Activated CD8-positive, alpha-beta memory T cell treated with anti-CD3 and anti-CD28 coated beads, Interleukin-2, amount 50 U/mL, for 48 hours (primary cell): Measurements from ENCODE around the gene PTPRU.
"Not testable (repeated sequence)": the region's sequence is repeated elsewhere in the genome, so short reads cannot be mapped to it uniquely, and the experiment has no call there.

Experiments
- DNase-seq: peaks from one replicate; pipeline ENCODE4 v3.0.0-alpha.2; 2020

Gene PTPRU

GRCh38 chr1:29297450-29297849, 61.1 kb downstream of the PTPRU start:
- DNase-seq = no peak

DNA sequence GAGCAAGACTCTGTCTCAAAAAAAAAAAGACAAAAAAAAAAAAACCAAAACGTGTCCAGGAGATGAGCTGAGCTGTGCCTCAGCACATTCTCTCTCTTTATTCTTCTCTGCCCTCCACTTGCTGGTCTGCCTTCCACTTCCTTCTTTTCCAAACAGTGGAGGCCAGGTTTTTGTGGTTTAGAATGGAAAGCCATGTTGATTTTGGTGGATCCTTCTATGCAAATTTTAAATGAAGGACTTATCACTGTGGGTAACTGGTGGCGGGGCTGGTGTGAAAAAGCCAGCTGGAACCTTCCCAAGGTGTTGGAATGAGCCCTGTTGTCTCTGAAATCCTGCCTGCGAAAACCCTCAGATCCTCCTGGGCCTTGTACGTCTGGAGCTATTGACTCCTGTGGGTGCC, 61.9 kb downstream of the PTPRU start:
- no peak for DNase-seq

- DNase-seq = no peak
Observed at GRCh38 chr1:29299446-29299845, 63.1 kb downstream of the PTPRU start.

GRCh38 chr1:29301732-29302131, 65.4 kb downstream of the PTPRU start:
- DNase-seq = not testable (repeated sequence)

GRCh38 chr1:29303201-29304024, 67.1 kb downstream of the PTPRU start:
- no peak for DNase-seq

DNA sequence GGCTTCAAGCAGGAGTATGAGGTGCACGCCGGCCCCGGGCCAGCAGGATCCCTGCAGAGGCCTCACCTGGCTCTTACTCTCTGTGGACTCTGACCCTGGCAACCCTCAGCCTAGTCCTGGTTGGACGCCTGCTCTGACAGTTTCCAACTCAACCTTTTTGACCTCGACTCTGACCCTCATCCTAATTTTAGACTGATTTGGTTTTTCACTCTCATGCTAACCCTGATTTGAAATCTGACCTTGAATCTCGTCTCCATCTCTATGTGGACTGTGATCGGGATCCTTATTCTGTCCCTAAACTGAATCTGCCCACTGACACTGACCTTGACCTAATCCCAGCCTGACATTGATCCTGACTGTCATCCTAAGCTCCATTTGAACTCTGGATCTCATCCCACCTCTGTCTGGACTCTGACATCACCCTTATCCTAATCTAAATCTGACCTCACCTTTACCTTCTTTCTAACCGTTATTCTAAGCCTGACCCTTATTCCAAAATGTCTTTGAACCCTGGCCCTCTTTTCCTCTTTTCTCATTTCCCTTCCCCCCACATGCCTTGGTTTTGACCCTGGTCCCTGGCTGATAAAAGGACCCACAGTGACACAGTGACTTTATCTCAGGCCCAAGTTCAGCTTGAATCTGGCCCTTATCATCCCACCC, 67.8 kb downstream of the PTPRU start:
- DNase-seq = no peak

- DNase-seq = no peak
Observed at GRCh38 chr1:29305943-29306342, 69.6 kb downstream of the PTPRU start.

DNA sequence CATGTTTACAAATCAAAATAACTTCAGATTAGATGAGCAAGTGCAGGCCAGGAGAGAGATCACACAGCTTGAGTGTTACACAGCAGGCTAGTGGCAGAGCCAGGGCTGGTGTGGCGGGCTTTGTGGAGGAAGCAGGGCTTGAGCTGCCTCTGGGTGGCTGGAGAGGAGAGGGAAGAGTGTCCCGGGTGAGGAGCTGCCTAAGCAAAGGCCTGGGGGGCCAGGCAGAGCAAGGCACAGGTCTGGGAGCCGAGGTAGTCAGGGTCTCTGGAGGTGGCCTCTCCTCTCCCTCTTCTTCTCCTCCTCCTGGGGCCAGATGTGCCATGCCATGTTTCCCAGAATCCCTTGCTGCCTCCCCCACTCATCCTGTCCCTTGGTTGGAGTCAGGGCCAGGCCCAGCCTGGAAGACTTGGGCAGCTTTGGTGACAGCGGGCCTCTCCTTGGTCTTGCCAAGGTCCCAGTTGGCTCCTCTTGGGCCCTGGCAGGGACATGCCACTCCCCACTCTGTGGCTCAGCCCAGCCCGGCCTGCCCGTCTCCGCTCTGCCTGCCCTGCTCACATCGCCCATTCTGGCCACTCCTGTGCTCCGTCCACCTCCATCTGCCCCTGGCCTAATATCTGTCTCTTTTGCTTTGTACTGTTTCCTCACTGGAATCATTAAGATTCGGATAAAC, 70.3 kb downstream of the PTPRU start:
- no peak for DNase-seq

DNA sequence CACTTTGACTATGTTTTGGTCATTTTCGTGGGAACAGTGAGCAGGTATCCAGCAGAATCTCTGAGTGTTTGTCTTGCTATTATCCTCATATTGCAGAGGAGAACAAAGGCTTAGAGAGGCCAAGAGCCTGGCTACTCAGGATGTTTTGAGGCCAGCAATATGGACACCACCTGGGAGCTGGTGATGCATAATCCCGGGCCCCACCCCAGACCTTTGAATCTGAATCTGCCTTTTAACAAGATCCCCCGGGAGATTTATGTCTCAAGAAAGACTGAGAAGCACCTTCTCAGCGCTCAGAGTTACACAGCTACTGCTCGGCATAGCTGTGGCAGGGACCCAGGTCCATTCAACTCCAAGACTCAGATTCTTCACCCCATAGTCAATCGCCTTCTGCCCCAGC, 72.8 kb downstream of the PTPRU start:
- no peak for DNase-seq

DNA sequence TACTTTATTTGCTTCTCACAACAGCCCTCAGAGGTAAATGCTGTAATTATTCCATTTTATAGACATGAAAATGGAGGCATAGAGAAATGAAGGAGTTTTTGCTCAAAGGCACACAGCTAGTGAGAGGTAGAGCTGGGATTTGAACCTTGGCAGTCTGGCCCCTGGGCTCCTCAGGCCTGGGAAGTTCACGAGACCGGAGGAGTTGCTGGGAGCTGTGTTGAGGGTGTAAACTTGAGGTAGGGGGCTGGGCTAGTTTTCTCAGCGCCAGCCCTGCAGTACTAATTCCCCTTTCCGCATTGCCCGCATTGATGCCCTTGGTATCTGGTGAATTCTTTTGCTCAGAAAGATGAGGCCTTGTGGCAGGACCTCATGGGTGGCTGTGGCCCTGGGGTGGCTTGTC, 73.3 kb downstream of the PTPRU start:
- no peak for DNase-seq

DNA sequence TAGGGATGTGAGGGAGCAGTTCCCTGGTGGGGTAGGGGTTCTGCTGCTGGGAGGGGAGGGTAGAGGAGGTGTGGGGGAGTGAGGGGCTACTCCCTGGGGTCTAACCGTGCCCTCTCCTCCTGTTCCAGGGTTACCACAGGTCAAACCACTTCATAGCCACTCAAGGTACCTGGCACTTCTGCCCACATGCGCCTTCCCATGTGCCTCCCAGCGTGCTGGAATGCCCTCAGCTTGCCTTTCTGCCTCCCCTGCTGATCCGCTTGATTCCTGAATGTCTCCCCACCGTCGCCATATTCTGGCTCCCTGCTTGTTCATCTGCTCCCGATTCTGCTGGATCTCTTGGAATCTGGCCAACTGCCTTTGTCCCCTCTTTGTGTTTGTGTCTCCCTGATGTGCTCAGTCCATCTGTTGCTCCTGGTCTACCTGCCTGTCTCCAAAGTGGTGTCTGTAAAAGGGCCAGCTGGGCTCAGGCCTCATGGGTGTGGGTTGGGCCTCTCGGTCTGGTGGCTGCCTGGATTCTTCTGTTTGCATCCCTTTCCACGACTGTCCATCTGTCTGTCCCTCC, 74.4 kb downstream of the PTPRU start:
- DNase-seq = no peak

DNA sequence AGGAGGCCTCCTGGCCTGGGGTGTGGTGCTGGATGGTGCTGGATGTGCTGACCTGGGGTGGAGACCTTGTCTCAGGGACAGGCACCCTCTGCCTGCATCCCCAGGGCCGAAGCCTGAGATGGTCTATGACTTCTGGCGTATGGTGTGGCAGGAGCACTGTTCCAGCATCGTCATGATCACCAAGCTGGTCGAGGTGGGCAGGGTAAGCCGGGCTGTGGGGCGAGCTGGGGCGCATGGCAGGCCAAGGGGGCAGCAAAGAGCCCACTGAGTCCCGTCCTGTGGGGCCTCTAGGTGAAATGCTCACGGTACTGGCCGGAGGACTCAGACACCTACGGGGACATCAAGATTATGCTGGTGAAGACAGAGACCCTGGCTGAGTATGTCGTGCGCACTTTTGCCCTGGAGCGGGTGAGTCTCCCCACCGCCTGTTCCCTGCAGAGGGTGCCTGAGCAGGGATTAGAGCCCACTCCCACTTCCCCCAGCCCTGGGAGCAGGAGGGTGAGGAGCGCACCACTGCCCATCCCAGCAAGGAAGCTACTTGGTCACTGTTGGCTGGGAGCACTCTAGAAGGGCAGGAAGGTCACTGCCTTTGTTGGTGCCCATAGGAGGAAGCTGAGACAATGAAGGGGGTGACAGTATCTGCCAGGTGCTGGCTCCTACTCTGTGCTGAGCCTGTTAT, 75.2 kb downstream of the PTPRU start:
- DNase-seq = no peak

DNA sequence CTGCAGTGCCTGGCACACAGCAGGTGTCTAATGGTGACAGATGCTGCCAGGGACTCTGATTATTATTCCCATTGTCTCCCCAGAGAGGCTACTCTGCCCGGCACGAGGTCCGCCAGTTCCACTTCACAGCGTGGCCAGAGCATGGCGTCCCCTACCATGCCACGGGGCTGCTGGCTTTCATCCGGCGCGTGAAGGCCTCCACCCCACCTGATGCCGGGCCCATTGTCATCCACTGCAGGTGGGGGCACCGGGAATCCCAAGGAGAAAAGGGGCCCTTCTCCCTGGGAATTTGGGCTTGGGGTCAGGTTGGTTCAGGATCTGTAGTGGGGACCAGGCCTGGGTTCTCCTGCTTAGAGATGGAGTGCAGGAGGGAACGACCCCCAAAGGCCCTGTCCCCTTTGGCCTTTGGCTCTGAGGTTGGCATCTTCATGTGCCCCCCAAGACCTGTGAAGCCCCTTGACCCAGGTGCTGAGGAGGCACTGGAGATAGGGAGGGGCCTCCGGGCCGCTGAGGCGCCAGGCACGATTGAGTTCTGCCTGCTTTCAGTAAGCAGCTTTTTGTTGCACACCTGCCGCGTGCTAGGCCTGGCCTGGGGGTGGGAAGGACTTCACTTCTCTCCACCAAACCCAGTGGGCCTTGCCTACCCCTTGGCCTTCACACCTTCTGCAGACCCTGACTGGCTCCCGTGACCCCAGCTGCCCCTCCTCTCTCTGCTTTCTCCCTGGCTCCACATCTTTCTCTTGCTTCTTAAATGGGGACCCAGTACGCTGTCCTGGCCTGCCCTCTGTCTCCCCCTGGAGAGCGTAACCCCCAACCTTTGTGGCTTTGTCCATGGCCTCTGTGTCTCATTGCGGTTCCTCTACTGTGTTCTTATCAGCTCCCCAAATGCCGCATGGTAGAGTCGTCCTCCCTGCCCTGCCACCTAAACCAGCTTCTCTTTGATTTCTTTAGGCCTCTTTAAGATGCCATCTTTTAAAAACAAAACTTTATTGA, 76.4 kb downstream of the PTPRU start:
- no peak for DNase-seq

DNA sequence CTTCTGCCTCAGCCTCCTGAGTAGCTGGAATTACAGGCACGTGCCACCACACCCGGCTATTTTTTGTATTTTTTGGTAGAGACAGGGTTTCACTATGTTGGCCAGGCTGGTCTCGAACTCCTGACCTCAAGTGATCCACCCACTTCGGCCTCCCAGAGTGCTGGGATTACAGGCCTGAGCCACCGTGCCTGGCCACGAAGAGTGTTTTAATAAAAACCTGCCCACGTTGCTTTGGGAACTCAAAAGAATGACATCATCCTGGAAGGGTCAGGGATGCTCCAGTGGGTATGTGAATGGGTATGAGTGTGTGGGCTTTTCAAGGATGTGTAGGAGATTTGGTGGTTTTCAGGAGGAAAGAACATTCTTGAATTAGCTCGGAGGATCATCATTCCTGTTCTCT, 78.4 kb downstream of the PTPRU start:
- not testable (repeated sequence) for DNase-seq

- no peak for DNase-seq
Observed at GRCh38 chr1:29315262-29315661, 78.9 kb downstream of the PTPRU start.

GRCh38 chr1:29315876-29316275, 79.6 kb downstream of the PTPRU start:
- DNase-seq = no peak

GRCh38 chr1:29317063-29317915, 81.0 kb downstream of the PTPRU start:
- DNase-seq = no peak

- no peak for DNase-seq
Observed at GRCh38 chr1:29317916-29318530, 81.7 kb downstream of the PTPRU start.

DNA sequence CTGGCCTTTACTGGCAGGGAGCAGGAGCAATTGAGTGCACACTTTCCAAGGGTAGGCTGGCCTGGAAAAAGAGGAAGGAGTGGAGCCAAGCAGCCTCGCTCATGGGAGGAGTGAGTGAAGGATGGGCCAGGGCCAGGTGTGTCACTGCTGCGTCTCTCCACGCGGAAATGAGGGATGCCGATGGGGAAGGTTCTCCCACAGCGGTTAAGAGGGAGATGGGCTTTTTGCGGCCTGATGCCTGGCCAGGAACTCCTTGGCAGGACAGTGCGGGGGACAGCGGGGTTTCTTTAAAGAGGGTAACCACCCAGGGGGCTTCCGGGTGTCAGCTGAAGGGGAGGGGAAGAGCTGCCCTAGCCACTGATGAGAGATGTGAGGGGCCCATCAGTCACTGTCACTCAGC, 82.4 kb downstream of the PTPRU start:
- no peak for DNase-seq
